Stomach (tissue), 4 donors: Measurements from ENCODE around the gene ELMO1.

Experiments
- EP300 ChIP-seq: sonication (generic); formaldehyde crosslinking; IDR thresholded peaks from one replicate; pipeline ENCODE4 v1.6.1; 2017; ENCODE audit warnings: antibody characterized with exemption
- POLR2A ChIP-seq, 4 donors: fragments of 450-650 bp; IDR thresholded peaks; one replicate each; pipeline ENCODE4 v1.6.1; 2016; ENCODE audit warnings: antibody characterized with exemption in 4 of 4, control low read depth in 2 of 4, mild to moderate bottlenecking in 1 of 4, moderate library complexity in 1 of 4
- POLR2AphosphoS5 ChIP-seq, 3 donors: sonication (generic); formaldehyde crosslinking; IDR thresholded peaks; one replicate each; pipeline ENCODE4 v1.6.1; 2016; ENCODE audit warnings: antibody characterized with exemption in 3 of 3
- TF ChIP-seq, protein P1 (sequence below), 7 experiments: fragments of 450-650 bp in 4 of 7; fragments of 200-600 bp in 3 of 7; sonication (generic) in 3 of 7; IDR thresholded peaks; one replicate each; pipeline ENCODE4 v1.5.1; 2016 to 2019; ENCODE audit warnings: antibody characterized with exemption in 7 of 7, control low read depth in 2 of 7, mild to moderate bottlenecking in 1 of 7

- TF ChIP-seq, protein P1, sequence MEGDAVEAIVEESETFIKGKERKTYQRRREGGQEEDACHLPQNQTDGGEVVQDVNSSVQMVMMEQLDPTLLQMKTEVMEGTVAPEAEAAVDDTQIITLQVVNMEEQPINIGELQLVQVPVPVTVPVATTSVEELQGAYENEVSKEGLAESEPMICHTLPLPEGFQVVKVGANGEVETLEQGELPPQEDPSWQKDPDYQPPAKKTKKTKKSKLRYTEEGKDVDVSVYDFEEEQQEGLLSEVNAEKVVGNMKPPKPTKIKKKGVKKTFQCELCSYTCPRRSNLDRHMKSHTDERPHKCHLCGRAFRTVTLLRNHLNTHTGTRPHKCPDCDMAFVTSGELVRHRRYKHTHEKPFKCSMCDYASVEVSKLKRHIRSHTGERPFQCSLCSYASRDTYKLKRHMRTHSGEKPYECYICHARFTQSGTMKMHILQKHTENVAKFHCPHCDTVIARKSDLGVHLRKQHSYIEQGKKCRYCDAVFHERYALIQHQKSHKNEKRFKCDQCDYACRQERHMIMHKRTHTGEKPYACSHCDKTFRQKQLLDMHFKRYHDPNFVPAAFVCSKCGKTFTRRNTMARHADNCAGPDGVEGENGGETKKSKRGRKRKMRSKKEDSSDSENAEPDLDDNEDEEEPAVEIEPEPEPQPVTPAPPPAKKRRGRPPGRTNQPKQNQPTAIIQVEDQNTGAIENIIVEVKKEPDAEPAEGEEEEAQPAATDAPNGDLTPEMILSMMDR (IDR thresholded peaks at IDR 0.05), result no peak
- TF ChIP-seq POLR2A (IDR thresholded peaks at IDR 0.05) (no peak), POLR2AphosphoS5 (IDR thresholded peaks at IDR 0.05) (no peak), EP300 (no peak)
These were observed 544.6 kb downstream of the ELMO1 start for GRCh38 chr7:36904101-36904500.
